K562 (cell line): ENCODE data around the gene TMEM114. TPM values are rescaled to one million over a fixed set of nuclear protein-coding genes. Genes with fewer than 3 reads are reported as not detected.
A peak's percentile ranks its signal among the peaks of the same experiment; 100 is the strongest.

Experiments used
- ARHGAP35 ChIP-seq: fragments of 450-650 bp; IDR thresholded peaks from 2 replicates; pipeline ENCODE4 v1.6.1; 2018; ENCODE audit not compliant: partially characterized antibody
- BCOR ChIP-seq: fragments of 450-650 bp; IDR thresholded peaks from 2 replicates; pipeline ENCODE4 v1.6.1; 2016
- IFI16 ChIP-seq: fragments of 250-450 bp; sonication (Bioruptor Pico); IDR thresholded peaks from 2 replicates; pipeline ENCODE4 v2.1.2; 2022; ENCODE audit warnings: mild to moderate bottlenecking, inconsistent platforms
- IRF2 ChIP-seq: sonication (generic); formaldehyde crosslinking; IDR thresholded peaks from 2 replicates; pipeline ENCODE4 v1.8.1; 2022; ENCODE audit warnings: mild to moderate bottlenecking, missing genetic modification reagents
- KLF16 ChIP-seq: IDR thresholded peaks from 2 replicates; pipeline ENCODE4 v1.6.1; 2016; ENCODE audit warnings: antibody characterized with exemption
- MEF2A ChIP-seq: IDR thresholded peaks from 2 replicates; pipeline ENCODE4 v1.6.1; 2011; ENCODE audit warnings: low read depth, mild to moderate bottlenecking, low read length, moderate library complexity; ENCODE audit not compliant: control insufficient read depth
- NCOR1 ChIP-seq: fragments of 450-650 bp; IDR thresholded peaks from 2 replicates; pipeline ENCODE4 v1.6.1; 2016; ENCODE audit warnings: mild to moderate bottlenecking, moderate library complexity
- POU5F1 ChIP-seq: fragments of 150-350 bp; IDR thresholded peaks from 2 replicates; pipeline ENCODE4 v1.6.1; 2014; ENCODE audit warnings: borderline replicate concordance, low read length, low read depth, mild to moderate bottlenecking; ENCODE audit not compliant: partially characterized antibody
- SNIP1 ChIP-seq: fragments of 450-650 bp; IDR thresholded peaks from 2 replicates; pipeline ENCODE4 v1.7.1; 2017; ENCODE audit warnings: low read depth, mild to moderate bottlenecking
- SRF ChIP-seq, 2 experiments: fragments of 250-450, 450-650 bp in 1 of 2; sonication (Bioruptor Pico) in 1 of 2; sonication (generic) in 1 of 2; formaldehyde crosslinking; IDR thresholded peaks; 2 replicates each; pipeline versions ENCODE4 v1.5.0 to v1.5.1; 2020 to 2022; ENCODE audit warnings: mild to moderate bottlenecking in 1 of 2, missing genetic modification reagents in 1 of 2
- SUPT5H ChIP-seq: fragments of 450-650 bp; IDR thresholded peaks from 2 replicates; pipeline ENCODE4 v1.6.1; 2016
- ZNF239 ChIP-seq: fragments of 250-450 bp; sonication (Bioruptor Pico); IDR thresholded peaks from 2 replicates; pipeline ENCODE4 v1.4.0; 2020; ENCODE audit warnings: mild to moderate bottlenecking
- polyA plus RNA-seq, 8 experiments: library from polyadenylated mRNA; depleted of rRNA in 4 of 8; stranded (reverse) in 5 of 8; unstranded in 3 of 8; fragments of >200 nt; fragmentation: Nextera tagmentation in 2 of 8; fragmentation: Illumina TruSeq in 1 of 8; extraction: Ambion mirVana in 2 of 8; extraction: Trizol in 1 of 8; gene quantifications; 2 replicates each; pipeline versions ENCODE4 v1.2.1 to v1.2.3, GENCODE V29; 2011 to 2014; ENCODE audit warnings: inconsistent platforms in 1 of 8, missing spikeins in 1 of 8
- total RNA-seq, 7 experiments: library from RNA; depleted of rRNA in 6 of 7; stranded (reverse); fragments of >200 nt in 6 of 7; fragmentation: Illumina TruSeq in 2 of 7; extraction: Trizol in 2 of 7; gene quantifications; 2 replicates each; pipeline versions ENCODE4 v1.2.1 to v1.2.3, GENCODE V29; 2011 to 2021; ENCODE audit warnings: low replicate concordance in 1 of 7
- TF ChIP-seq, protein P1 (sequence below): fragments of 250-450 bp; sonication (Bioruptor Pico); IDR thresholded peaks from 2 replicates; pipeline ENCODE4 v1.5.0; 2021; ENCODE audit warnings: mild to moderate bottlenecking, moderate library complexity
- TF ChIP-seq, protein P2 (sequence below): fragments of 450-650 bp; IDR thresholded peaks from 2 replicates; pipeline ENCODE4 v1.6.1; 2016; ENCODE audit warnings: mild to moderate bottlenecking, moderate library complexity

Gene TMEM114
- total and polyA plus RNA-seq, 9 of the 15 experiments (the other 6 are each of a cell fraction or from before 2014, with no cell fraction given): not detected

DNA sequence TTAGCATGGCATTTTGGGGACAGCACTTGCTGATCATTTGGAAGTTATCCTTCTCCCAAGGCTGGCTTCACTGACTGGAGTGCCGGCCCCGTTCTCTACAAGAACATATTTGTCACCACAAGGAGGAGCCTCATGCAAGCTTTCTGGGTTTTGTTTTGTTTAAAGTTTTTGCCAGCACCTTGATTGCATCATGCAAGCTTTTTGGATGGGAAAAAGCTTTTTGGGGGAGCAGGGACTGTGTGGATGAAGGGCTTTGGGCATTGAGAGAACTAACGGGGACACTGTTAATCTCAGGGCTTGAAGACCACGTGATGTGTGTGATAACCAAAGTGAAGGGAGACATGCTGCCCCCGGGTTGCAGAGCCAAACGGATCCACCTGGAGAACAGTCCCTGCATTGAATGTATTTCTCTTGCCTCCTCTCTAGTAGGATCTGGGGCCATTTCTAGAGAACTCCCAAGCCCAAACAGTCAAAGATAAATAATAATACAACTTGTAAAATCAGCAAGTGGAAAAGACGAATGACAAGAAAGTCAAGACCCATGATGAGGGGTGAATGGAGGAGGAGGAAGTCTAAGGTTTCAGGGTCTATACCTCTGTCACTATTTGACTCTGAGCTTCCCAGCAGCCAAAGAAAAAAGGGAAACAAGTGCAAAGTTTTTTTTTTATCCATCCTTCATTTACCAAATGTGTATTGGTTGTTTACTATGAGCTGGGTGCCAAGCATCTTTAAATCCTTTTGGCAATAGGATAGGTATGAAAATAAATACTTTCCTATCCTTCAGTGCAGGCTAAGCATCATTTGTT lies 17.2 kb downstream of the TMEM114 start (continued):
- TF ChIP-seq KLF16 (no peak), IFI16 (CRISPR knock-in tag) (no peak), SUPT5H (no peak), POU5F1 (no peak), SNIP1 (no peak), ARHGAP35 (no peak), NCOR1 (no peak), ZNF239 (CRISPR knock-in tag) (no peak), SRF (CRISPR knock-in tag; IDR thresholded peaks at IDR 0.05) (no peak), MEF2A (no peak), IRF2 (no peak), BCOR (peak; percentile 10; the same call in 1 of the 2 replicates)
- TF ChIP-seq, protein P1, sequence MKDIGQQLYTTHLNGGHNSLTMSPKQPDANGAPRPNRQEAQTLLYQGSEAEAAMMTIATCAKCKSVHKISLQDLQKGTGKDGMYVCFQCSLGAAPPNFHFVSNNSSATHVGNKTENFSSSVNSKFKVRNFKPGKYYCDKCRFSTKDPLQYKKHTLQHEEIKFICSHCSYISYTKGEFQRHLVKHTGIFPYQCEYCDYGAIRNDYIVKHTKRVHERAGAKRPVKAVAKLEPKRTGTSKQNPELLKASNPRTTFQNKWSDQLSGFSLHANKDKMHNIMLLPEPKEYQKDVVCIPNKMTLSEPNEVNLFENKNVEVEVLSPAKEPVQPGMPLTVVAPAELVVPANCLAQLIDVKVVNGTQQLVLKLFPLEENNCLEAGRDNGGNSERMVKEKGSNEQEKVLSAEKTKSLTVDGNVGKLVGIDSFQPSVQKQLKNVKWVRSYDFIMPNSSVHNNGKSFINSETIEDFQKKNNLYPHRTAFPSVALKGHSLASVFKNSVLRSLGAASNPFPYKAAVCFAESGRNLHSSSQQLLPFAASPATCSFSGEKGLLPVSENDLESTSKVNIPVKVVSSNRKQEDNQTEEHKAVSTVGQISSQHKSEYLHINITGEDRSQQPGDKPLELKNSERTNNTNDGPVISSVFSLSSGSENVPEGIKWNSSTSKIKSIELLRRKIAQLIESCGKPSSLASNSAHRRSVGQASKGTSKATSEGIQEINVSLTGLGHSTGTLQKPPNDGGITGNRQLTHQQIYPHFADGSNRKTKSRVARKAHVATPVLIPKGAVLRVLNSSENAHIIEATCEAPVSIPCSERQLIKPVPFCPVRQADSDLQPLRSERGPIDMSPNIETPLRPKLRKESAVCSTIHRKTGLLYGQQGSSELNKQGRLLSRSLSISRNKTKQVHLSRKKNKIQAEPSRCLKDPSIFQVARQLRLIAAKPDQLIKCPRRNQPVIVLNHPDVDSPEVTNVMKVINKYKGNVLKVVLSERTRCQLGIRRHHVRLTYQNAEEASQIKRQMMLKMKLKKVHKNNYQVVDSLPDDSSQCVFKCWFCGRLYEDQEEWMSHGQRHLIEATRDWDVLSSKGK: no peak
- TF ChIP-seq, protein P2, sequence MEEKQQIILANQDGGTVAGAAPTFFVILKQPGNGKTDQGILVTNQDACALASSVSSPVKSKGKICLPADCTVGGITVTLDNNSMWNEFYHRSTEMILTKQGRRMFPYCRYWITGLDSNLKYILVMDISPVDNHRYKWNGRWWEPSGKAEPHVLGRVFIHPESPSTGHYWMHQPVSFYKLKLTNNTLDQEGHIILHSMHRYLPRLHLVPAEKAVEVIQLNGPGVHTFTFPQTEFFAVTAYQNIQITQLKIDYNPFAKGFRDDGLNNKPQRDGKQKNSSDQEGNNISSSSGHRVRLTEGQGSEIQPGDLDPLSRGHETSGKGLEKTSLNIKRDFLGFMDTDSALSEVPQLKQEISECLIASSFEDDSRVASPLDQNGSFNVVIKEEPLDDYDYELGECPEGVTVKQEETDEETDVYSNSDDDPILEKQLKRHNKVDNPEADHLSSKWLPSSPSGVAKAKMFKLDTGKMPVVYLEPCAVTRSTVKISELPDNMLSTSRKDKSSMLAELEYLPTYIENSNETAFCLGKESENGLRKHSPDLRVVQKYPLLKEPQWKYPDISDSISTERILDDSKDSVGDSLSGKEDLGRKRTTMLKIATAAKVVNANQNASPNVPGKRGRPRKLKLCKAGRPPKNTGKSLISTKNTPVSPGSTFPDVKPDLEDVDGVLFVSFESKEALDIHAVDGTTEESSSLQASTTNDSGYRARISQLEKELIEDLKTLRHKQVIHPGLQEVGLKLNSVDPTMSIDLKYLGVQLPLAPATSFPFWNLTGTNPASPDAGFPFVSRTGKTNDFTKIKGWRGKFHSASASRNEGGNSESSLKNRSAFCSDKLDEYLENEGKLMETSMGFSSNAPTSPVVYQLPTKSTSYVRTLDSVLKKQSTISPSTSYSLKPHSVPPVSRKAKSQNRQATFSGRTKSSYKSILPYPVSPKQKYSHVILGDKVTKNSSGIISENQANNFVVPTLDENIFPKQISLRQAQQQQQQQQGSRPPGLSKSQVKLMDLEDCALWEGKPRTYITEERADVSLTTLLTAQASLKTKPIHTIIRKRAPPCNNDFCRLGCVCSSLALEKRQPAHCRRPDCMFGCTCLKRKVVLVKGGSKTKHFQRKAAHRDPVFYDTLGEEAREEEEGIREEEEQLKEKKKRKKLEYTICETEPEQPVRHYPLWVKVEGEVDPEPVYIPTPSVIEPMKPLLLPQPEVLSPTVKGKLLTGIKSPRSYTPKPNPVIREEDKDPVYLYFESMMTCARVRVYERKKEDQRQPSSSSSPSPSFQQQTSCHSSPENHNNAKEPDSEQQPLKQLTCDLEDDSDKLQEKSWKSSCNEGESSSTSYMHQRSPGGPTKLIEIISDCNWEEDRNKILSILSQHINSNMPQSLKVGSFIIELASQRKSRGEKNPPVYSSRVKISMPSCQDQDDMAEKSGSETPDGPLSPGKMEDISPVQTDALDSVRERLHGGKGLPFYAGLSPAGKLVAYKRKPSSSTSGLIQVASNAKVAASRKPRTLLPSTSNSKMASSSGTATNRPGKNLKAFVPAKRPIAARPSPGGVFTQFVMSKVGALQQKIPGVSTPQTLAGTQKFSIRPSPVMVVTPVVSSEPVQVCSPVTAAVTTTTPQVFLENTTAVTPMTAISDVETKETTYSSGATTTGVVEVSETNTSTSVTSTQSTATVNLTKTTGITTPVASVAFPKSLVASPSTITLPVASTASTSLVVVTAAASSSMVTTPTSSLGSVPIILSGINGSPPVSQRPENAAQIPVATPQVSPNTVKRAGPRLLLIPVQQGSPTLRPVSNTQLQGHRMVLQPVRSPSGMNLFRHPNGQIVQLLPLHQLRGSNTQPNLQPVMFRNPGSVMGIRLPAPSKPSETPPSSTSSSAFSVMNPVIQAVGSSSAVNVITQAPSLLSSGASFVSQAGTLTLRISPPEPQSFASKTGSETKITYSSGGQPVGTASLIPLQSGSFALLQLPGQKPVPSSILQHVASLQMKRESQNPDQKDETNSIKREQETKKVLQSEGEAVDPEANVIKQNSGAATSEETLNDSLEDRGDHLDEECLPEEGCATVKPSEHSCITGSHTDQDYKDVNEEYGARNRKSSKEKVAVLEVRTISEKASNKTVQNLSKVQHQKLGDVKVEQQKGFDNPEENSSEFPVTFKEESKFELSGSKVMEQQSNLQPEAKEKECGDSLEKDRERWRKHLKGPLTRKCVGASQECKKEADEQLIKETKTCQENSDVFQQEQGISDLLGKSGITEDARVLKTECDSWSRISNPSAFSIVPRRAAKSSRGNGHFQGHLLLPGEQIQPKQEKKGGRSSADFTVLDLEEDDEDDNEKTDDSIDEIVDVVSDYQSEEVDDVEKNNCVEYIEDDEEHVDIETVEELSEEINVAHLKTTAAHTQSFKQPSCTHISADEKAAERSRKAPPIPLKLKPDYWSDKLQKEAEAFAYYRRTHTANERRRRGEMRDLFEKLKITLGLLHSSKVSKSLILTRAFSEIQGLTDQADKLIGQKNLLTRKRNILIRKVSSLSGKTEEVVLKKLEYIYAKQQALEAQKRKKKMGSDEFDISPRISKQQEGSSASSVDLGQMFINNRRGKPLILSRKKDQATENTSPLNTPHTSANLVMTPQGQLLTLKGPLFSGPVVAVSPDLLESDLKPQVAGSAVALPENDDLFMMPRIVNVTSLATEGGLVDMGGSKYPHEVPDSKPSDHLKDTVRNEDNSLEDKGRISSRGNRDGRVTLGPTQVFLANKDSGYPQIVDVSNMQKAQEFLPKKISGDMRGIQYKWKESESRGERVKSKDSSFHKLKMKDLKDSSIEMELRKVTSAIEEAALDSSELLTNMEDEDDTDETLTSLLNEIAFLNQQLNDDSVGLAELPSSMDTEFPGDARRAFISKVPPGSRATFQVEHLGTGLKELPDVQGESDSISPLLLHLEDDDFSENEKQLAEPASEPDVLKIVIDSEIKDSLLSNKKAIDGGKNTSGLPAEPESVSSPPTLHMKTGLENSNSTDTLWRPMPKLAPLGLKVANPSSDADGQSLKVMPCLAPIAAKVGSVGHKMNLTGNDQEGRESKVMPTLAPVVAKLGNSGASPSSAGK: peak; percentile 30; the same call in 1 of the 2 replicates
